PFSK-1 (cell line): Measurements from ENCODE around the gene DAPK1.

Experiments
- FOXP2 ChIP-seq: optimal IDR thresholded peaks from 2 replicates; pipeline ENCODE3; 2011; ENCODE audit warnings: borderline replicate concordance, control low read depth, inconsistent platforms; ENCODE audit not compliant: insufficient read depth; ENCODE audit errors: extremely low read length, extremely low read depth
- POLR2AphosphoS5 ChIP-seq: IDR thresholded peaks from 2 replicates; pipeline ENCODE4 v1.6.1; 2012; ENCODE audit warnings: low read depth, mild to moderate bottlenecking, control low read depth, low read length, moderate library complexity
- REST ChIP-seq, 2 experiments: IDR thresholded peaks; 2 replicates each; pipeline versions ENCODE4 v1.6.1 to v1.8.0; 2011 to 2012; ENCODE audit warnings: low read depth in 2 of 2, low read length in 2 of 2, control low read depth in 1 of 2, inconsistent platforms in 1 of 2, mild to moderate bottlenecking in 1 of 2, moderate library complexity in 1 of 2; ENCODE audit not compliant: insufficient read depth in 1 of 2
- SIN3A ChIP-seq: IDR thresholded peaks from 2 replicates; pipeline ENCODE4 v1.6.1; 2012; ENCODE audit warnings: mild to moderate bottlenecking, low read length, moderate library complexity, borderline replicate concordance; ENCODE audit not compliant: insufficient read depth
- TAF1 ChIP-seq: IDR thresholded peaks from 2 replicates; pipeline ENCODE4 v1.6.1; 2012; ENCODE audit warnings: low read length, control low read depth, borderline replicate concordance; ENCODE audit not compliant: insufficient read depth

The DAPK1 gene

GRCh38 chr9:87708986-87709728 is 211.5 kb downstream of the DAPK1 start:
- TF ChIP-seq REST (IDR thresholded peaks at IDR 0.05; ENCODE audit: insufficient read depth in 1 of 2, low read depth in 2 of 2, low read length in 2 of 2) (no peak), SIN3A (no peak), TAF1 (no peak), FOXP2 (no peak), POLR2AphosphoS5 (no peak)

GRCh38 chr9:87710443-87710842 is 212.8 kb downstream of the DAPK1 start:
- TF ChIP-seq TAF1 = no peak
- TF ChIP-seq POLR2AphosphoS5 = no peak
- no peak for TF ChIP-seq FOXP2
- no peak for TF ChIP-seq SIN3A
- no peak for TF ChIP-seq REST (IDR thresholded peaks at IDR 0.05; ENCODE audit: insufficient read depth in 1 of 2, low read depth in 2 of 2, low read length in 2 of 2)

GRCh38 chr9:87711857-87712800 is 214.5 kb downstream of the DAPK1 start:
- no peak for TF ChIP-seq SIN3A
- no peak for TF ChIP-seq TAF1
- no peak for TF ChIP-seq FOXP2
- TF ChIP-seq REST (IDR thresholded peaks at IDR 0.05; ENCODE audit: insufficient read depth in 1 of 2, low read depth in 2 of 2, low read length in 2 of 2) = no peak
- no peak for TF ChIP-seq POLR2AphosphoS5

GRCh38 chr9:87712801-87713277 is 215.2 kb downstream of the DAPK1 start:
- TF ChIP-seq REST (IDR thresholded peaks at IDR 0.05; ENCODE audit: insufficient read depth in 1 of 2, low read depth in 2 of 2, low read length in 2 of 2) = no peak
- TF ChIP-seq TAF1 = no peak
- TF ChIP-seq SIN3A = no peak
- no peak for TF ChIP-seq POLR2AphosphoS5
- TF ChIP-seq FOXP2 = no peak
